GM23338 (cell line): ENCODE measurements around the gene CCNY. TPM values are rescaled to one million over a fixed set of nuclear protein-coding genes. Genes with fewer than 3 reads are reported as not detected.

Experiments used
- ATAC-seq: fragments of 200-7000 bp; cut with Tn5 transposase; 3 replicates; pipeline ENCODE4 v1.9.1; 2020
- DNase-seq: peaks from one replicate; pipeline ENCODE4 v3.0.0-alpha.2; 2015; ENCODE audit warnings: low spot score
- H2AFZ ChIP-seq: fragments of 200-600 bp; sonication (generic); 2 replicates; pipeline ENCODE4 v1.8.0; 2016; ENCODE audit warnings: antibody characterized with exemption, mild to moderate bottlenecking, moderate library complexity
- H3F3A ChIP-seq: fragments of 200-600 bp; sonication (generic); replicated peaks from 2 replicates; pipeline ENCODE4 v1.8.0; 2017; ENCODE audit warnings: antibody characterized with exemption, mixed run types, low read depth
- H3K27ac ChIP-seq: fragments of 200-600 bp; sonication (generic); 2 replicates; pipeline ENCODE4 v1.6.1; 2016; ENCODE audit warnings: low read depth
- H3K27me3 ChIP-seq: fragments of 200-600 bp; sonication (generic); 2 replicates; pipeline ENCODE4 v1.8.0; 2016; ENCODE audit warnings: mild to moderate bottlenecking, mixed run types, moderate library complexity; ENCODE audit not compliant: insufficient read depth
- H3K36me3 ChIP-seq: fragments of 200-600 bp; sonication (generic); 2 replicates; pipeline ENCODE4 v1.8.0; 2016; ENCODE audit warnings: mild to moderate bottlenecking; ENCODE audit not compliant: insufficient read depth
- H3K4me1 ChIP-seq: fragments of 200-600 bp; sonication (generic); 2 replicates; pipeline ENCODE4 v1.8.0; 2016; ENCODE audit warnings: mild to moderate bottlenecking, moderate library complexity; ENCODE audit not compliant: insufficient read depth
- H3K4me2 ChIP-seq: fragments of 200-600 bp; sonication (generic); 2 replicates; pipeline ENCODE4 v1.7.1; 2017; ENCODE audit warnings: mixed run types
- H3K4me3 ChIP-seq: fragments of 200-600 bp; sonication (generic); 2 replicates; pipeline ENCODE4 v1.6.1; 2016; ENCODE audit warnings: mixed run types
- H3K79me2 ChIP-seq: fragments of 200-600 bp; sonication (generic); replicated peaks from 2 replicates; pipeline ENCODE4 v1.8.0; 2017; ENCODE audit warnings: mild to moderate bottlenecking; ENCODE audit not compliant: insufficient read depth
- H3K9me2 ChIP-seq: fragments of 200-600 bp; sonication (generic); 2 replicates; pipeline ENCODE4 v1.8.0; 2017; ENCODE audit not compliant: insufficient read depth
- H4K20me1 ChIP-seq: fragments of 200-600 bp; sonication (generic); replicated peaks from 2 replicates; pipeline ENCODE4 v1.8.0; 2017; ENCODE audit warnings: mild to moderate bottlenecking; ENCODE audit not compliant: insufficient read depth
- H3K27ac Mint-ChIP-seq: 2 replicates; pipeline ENCODE4 v1.8.0; 2020; ENCODE audit warnings: inconsistent platforms, mild to moderate bottlenecking, moderate library complexity, mixed read lengths
- H3K27me3 Mint-ChIP-seq: 3 replicates; pipeline ENCODE4 v1.8.0; 2022; ENCODE audit warnings: low read depth, mild to moderate bottlenecking, moderate library complexity, mixed read lengths, inconsistent platforms; ENCODE audit not compliant: insufficient read depth, poor library complexity
- H3K36me3 Mint-ChIP-seq: 3 replicates; pipeline ENCODE4 v1.8.0; 2021; ENCODE audit warnings: low read depth, mild to moderate bottlenecking, inconsistent platforms, moderate library complexity, mixed read lengths
- H3K4me1 Mint-ChIP-seq: 3 replicates; pipeline ENCODE4 v1.8.0; 2020; ENCODE audit warnings: mild to moderate bottlenecking, inconsistent platforms, mixed read lengths
- H3K4me3 Mint-ChIP-seq: 3 replicates; pipeline ENCODE4 v1.8.0; 2021; ENCODE audit warnings: moderate library complexity, mild to moderate bottlenecking, inconsistent platforms, mixed read lengths
- H3K9me3 Mint-ChIP-seq: 3 replicates; pipeline ENCODE4 v1.8.0; 2020; ENCODE audit warnings: moderate library complexity, mild to moderate bottlenecking, inconsistent platforms, mixed read lengths
- CTCF ChIP-seq, 2 experiments: fragments of 200-600 bp in 1 of 2; sonication (generic) in 1 of 2; conservative IDR thresholded peaks; 2 replicates each; pipeline versions ENCODE4 v1.5.1 to v1.6.1; 2016 to 2017; ENCODE audit warnings: antibody characterized with exemption in 2 of 2, low read depth in 2 of 2, mild to moderate bottlenecking in 2 of 2, moderate library complexity in 1 of 2
- EZH2 ChIP-seq: fragments of 200-600 bp; sonication (generic); IDR thresholded peaks from one replicate; pipeline ENCODE4 v1.8.0; 2017; ENCODE audit warnings: antibody characterized with exemption, mild to moderate bottlenecking, low read depth; ENCODE audit not compliant: unreplicated experiment
- EZH2phosphoT487 ChIP-seq: fragments of 200-600 bp; sonication (generic); IDR thresholded peaks from one replicate; pipeline ENCODE4 v1.8.1; 2018; ENCODE audit warnings: antibody characterized with exemption; ENCODE audit not compliant: unreplicated experiment
- NANOG ChIP-seq: IDR thresholded peaks from 2 replicates; pipeline ENCODE4 v1.6.1; 2016; ENCODE audit warnings: antibody characterized with exemption, borderline replicate concordance
- ZNF114 ChIP-seq: fragments of 250-450 bp; sonication (Bioruptor Pico); IDR thresholded peaks from 2 replicates; pipeline ENCODE4 v1.5.0; 2020; ENCODE audit warnings: mild to moderate bottlenecking, moderate library complexity
- polyA plus RNA-seq: library from polyadenylated mRNA; unstranded; fragments of >200 nt; fragmentation: Nextera tagmentation; extraction: Ambion mirVana; gene quantifications from 2 replicates; pipeline ENCODE4 v1.2.1, GENCODE V29; 2016
- total RNA-seq: library from RNA; depleted of rRNA; stranded (reverse); fragments of >200 nt; shearing (Covaris generic); gene quantifications from 2 replicates; pipeline ENCODE4 v1.2.3, GENCODE V29; 2014
- TF ChIP-seq, protein P1 (sequence below): fragments of 250-450 bp; sonication (Bioruptor Pico); IDR thresholded peaks from 2 replicates; pipeline ENCODE4 v1.5.0; 2020; ENCODE audit warnings: mild to moderate bottlenecking, moderate library complexity

The CCNY gene
- total and polyA plus RNA-seq, 2 experiments from 2014 or later = 14.2 to 29.0 TPM

DNA sequence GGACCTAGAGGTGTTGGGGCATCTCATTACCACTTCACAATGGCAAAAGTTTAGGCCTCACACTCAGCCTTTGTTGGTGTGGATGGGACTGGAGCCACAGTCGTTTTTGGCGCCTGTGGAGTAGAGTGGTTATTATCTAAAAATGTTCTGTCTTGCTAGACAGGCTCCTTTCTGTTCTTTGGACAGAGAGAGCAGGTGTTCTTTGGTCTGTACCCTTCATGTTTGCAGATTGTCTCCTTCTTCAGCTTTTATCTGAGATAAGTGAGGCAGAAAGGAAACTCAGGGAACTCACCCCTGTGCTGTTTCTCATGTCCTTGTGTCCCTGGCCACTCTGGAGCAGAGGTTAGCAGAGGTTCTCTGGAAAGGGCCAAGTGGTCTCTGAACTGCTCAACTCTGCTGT lies 103.7 kb downstream of the CCNY start:
- Histone ChIP-seq H3K9me2 (peaks cover 6% of the 10 kb centered on the region; the same call in 1 of the 2 replicates), H3K27me3 (no peaks in the 10 kb centered on the region), H3K79me2 (peaks cover 85% of the 10 kb centered on the region), H3K36me3 (peaks cover 14% of the 10 kb centered on the region; the same call in 1 of the 2 replicates), H3K4me2 (no peak overlapping the region), H3F3A (no peaks in the 10 kb centered on the region), H4K20me1 (no peaks in the 10 kb centered on the region; the same call in 1 of the 2 replicates), H2AFZ (no peak overlapping the region), H3K4me3 (no peak overlapping the region), H3K4me1 (no peaks in the 10 kb centered on the region), H3K27ac (no peak overlapping the region)
- H3K27ac Mint-ChIP-seq = no peak overlapping the region
- peaks cover 32% of the 10 kb centered on the region for H3K36me3 Mint-ChIP-seq
- no peak for ATAC-seq
- peaks cover 6% of the 10 kb centered on the region for H3K27me3 Mint-ChIP-seq
- no peak for DNase-seq
- H3K9me3 Mint-ChIP-seq = peaks cover 37% of the 10 kb centered on the region
- TF ChIP-seq NANOG (no peak), CTCF (conservative IDR thresholded peaks at IDR 0.05; ENCODE audit: low read depth in 2 of 2) (no peak), EZH2phosphoT487 (no peak), EZH2 (no peak), ZNF114 (CRISPR knock-in tag) (no peak)
- TF ChIP-seq, protein P1, sequence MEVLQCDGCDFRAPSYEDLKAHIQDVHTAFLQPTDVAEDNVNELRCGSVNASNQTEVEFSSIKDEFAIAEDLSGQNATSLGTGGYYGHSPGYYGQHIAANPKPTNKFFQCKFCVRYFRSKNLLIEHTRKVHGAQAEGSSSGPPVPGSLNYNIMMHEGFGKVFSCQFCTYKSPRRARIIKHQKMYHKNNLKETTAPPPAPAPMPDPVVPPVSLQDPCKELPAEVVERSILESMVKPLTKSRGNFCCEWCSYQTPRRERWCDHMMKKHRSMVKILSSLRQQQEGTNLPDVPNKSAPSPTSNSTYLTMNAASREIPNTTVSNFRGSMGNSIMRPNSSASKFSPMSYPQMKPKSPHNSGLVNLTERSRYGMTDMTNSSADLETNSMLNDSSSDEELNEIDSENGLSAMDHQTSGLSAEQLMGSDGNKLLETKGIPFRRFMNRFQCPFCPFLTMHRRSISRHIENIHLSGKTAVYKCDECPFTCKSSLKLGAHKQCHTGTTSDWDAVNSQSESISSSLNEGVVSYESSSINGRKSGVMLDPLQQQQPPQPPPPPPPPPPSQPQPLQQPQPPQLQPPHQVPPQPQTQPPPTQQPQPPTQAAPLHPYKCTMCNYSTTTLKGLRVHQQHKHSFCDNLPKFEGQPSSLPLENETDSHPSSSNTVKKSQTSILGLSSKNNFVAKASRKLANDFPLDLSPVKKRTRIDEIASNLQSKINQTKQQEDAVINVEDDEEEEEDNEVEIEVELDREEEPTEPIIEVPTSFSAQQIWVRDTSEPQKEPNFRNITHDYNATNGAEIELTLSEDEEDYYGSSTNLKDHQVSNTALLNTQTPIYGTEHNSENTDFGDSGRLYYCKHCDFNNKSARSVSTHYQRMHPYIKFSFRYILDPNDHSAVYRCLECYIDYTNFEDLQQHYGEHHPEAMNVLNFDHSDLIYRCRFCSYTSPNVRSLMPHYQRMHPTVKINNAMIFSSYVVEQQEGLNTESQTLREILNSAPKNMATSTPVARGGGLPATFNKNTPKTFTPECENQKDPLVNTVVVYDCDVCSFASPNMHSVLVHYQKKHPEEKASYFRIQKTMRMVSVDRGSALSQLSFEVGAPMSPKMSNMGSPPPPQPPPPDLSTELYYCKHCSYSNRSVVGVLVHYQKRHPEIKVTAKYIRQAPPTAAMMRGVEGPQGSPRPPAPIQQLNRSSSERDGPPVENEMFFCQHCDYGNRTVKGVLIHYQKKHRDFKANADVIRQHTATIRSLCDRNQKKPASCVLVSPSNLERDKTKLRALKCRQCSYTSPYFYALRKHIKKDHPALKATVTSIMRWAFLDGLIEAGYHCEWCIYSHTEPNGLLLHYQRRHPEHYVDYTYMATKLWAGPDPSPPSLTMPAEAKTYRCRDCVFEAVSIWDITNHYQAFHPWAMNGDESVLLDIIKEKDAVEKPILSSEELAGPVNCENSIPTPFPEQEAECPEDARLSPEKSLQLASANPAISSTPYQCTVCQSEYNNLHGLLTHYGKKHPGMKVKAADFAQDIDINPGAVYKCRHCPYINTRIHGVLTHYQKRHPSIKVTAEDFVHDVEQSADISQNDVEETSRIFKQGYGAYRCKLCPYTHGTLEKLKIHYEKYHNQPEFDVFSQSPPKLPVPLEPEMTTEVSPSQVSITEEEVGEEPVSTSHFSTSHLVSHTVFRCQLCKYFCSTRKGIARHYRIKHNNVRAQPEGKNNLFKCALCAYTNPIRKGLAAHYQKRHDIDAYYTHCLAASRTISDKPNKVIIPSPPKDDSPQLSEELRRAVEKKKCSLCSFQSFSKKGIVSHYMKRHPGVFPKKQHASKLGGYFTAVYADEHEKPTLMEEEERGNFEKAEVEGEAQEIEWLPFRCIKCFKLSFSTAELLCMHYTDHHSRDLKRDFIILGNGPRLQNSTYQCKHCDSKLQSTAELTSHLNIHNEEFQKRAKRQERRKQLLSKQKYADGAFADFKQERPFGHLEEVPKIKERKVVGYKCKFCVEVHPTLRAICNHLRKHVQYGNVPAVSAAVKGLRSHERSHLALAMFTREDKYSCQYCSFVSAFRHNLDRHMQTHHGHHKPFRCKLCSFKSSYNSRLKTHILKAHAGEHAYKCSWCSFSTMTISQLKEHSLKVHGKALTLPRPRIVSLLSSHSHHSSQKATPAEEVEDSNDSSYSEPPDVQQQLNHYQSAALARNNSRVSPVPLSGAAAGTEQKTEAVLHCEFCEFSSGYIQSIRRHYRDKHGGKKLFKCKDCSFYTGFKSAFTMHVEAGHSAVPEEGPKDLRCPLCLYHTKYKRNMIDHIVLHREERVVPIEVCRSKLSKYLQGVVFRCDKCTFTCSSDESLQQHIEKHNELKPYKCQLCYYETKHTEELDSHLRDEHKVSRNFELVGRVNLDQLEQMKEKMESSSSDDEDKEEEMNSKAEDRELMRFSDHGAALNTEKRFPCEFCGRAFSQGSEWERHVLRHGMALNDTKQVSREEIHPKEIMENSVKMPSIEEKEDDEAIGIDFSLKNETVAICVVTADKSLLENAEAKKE (CRISPR knock-in tag) = no peak
- H3K4me1 Mint-ChIP-seq = no peaks in the 10 kb centered on the region; the same call in 2 of the 3 replicates
- H3K4me3 Mint-ChIP-seq = no peak overlapping the region
